IPS-18a (cell line): ENCODE data around the gene KCNJ4.

ENCODE experiments used
- H3K27ac ChIP-seq: one replicate; pipeline ENCODE4 v1.5.1; 2013; ENCODE audit warnings: low read length
- H3K27me3 ChIP-seq: one replicate; pipeline ENCODE4 v1.6.1; 2013; ENCODE audit warnings: mild to moderate bottlenecking, low read length; ENCODE audit not compliant: control insufficient read depth, insufficient read depth
- H3K36me3 ChIP-seq: one replicate; pipeline ENCODE4 v1.6.1; 2013; ENCODE audit warnings: low read depth, low read length; ENCODE audit not compliant: control insufficient read depth
- H3K4me1 ChIP-seq: one replicate; pipeline ENCODE4 v1.6.1; 2013; ENCODE audit warnings: low read depth, low read length; ENCODE audit not compliant: control insufficient read depth
- H3K4me3 ChIP-seq: one replicate; pipeline ENCODE4 v1.5.1; 2013; ENCODE audit warnings: low read length
- H3K9ac ChIP-seq: one replicate; pipeline ENCODE4 v1.6.1; 2013; ENCODE audit warnings: mild to moderate bottlenecking, low read length, moderate library complexity
- H3K9me3 ChIP-seq: one replicate; pipeline ENCODE4 v1.6.1; 2013; ENCODE audit warnings: low read depth, low read length; ENCODE audit not compliant: control insufficient read depth

The KCNJ4 gene

DNA sequence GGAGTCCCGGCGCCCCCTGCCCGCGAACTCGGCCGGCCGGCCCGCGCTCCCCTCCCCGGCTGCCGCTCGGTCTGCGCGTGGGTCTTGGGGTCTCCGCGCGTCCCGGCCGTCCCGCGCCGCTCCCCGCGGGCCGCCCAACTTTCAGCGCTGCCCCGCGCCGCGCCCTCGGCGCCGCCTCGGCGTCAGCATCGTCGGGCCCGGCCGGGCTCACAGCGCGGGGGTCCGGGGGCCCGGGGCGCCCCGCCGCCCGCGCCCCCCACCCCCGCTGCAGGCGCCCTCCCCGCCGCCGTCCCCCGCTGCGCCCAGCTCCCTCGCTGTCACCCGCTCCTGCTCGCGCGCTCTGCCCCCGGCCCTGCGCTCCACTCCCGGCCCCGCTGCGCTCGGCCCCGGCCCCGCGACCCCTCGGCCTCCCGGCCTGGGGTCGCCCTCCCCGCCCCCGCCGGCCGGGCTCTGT is at the start of gene KCNJ4:
Gene KCNJ4, minus strand, starts transcription at position 124 of the 454 bp plus-strand sequence. CDS start 27,067 bp downstream, outside the sequence.
- Histone ChIP-seq H3K4me1 (no peaks in the 10 kb centered on the region), H3K27ac (no peak within 1 kb of the TSS), H3K27me3 (peaks cover 61% of the 10 kb centered on the region), H3K9me3 (no peaks in the 10 kb centered on the region), H3K4me3 (peak within 1 kb of the TSS; percentile 51), H3K9ac (no peak within 1 kb of the TSS), H3K36me3 (no peaks in the 10 kb centered on the region)

DNA sequence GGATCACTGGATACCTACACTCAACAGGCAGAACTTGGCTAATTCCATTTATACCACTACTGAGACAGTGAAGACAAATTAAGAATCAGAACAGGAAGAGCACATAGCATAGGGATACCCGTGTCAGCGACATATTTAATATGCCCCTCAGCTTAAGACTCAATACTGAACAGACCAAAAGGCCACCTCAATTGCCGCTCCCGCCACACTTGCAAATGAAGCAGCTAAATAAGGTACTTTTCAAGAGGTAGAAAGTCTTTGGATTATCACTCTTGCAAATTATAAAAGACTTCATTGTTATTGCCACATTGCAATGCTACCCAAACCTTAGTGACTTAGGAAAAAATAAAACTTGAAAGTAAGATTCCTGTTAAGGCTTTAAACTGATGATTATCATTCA is 48.0 kb upstream of the KCNJ4 start:
- Histone ChIP-seq H3K9ac (peak overlapping the region; percentile 99), H3K27ac (no peak overlapping the region), H3K36me3 (peaks cover 58% of the 10 kb centered on the region), H3K9me3 (no peaks in the 10 kb centered on the region), H3K27me3 (no peaks in the 10 kb centered on the region), H3K4me3 (peak overlapping the region; percentile 97), H3K4me1 (peaks cover 27% of the 10 kb centered on the region)

DNA sequence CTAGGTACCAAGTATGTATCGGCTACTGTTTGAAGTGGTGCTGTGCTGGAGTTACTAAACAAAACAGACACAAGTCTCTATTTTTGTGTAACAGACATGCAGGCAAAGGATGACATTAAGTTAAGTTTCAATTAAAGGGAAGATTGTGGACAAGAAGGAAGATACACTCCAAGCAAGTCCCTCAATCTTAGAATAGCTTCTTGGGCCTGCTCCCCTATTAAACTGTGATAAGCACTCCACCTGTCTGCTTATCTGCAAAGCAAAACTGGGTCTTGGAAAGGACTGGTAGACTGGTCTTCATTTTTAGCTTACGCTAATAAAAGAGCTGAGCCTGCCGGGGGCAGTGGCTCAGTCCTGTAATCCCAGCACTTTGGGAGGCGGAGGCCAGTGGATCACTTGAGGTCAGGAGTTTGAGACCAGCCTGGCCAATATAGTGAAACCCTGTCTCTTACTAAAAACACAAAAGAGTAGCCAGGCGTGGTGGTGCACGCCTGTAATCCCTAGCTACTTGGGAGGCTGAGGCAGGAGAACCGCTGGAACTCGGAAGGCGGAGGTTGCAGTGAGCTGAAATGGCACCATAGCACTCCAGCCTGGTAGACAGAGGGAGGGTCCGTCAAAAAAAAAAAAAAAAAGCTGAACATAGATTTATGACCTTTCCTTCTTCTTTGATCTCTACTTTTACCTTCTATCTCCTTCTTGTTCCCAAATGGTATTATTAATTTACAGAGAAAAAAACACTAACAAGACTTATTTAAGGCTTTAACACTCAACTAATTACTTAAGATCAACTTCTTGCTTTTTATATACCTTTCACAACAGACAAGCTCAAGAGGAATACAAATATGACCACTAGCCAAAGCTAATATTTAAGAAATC is 47.0 kb upstream of the KCNJ4 start:
- H3K36me3 ChIP-seq, result peaks cover 64% of the 10 kb centered on the region
- no peaks in the 10 kb centered on the region for H3K27me3 ChIP-seq
- H3K27ac ChIP-seq, result no peak overlapping the region
- peak overlapping the region; percentile 97 for H3K4me3 ChIP-seq
- H3K4me1 ChIP-seq, result peaks cover 22% of the 10 kb centered on the region
- no peak overlapping the region for H3K9ac ChIP-seq
- no peaks in the 10 kb centered on the region for H3K9me3 ChIP-seq

DNA sequence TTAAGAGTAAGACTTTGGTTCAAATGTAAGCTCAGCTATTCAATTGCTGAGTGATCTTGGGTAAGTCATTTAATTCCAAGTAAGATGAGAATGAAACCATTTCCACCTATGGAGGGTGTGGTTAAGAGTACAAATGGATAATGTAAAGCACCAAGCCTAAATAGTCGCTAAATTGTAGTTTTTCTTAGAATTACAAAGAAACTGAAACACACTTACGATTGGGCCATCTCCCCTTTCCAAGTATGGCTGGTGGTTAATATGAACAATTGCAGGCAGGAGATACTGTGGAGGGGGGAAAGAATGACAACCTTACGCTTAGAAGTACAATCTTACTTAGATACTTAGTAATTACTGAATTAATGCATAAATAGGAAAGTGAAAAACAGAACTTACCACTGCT is 42.9 kb upstream of the KCNJ4 start:
- Histone ChIP-seq H3K9ac (no peak overlapping the region), H3K36me3 (peaks cover 93% of the 10 kb centered on the region), H3K27me3 (no peaks in the 10 kb centered on the region), H3K4me3 (no peak overlapping the region), H3K9me3 (no peaks in the 10 kb centered on the region), H3K27ac (no peak overlapping the region), H3K4me1 (peaks cover 2% of the 10 kb centered on the region)

DNA sequence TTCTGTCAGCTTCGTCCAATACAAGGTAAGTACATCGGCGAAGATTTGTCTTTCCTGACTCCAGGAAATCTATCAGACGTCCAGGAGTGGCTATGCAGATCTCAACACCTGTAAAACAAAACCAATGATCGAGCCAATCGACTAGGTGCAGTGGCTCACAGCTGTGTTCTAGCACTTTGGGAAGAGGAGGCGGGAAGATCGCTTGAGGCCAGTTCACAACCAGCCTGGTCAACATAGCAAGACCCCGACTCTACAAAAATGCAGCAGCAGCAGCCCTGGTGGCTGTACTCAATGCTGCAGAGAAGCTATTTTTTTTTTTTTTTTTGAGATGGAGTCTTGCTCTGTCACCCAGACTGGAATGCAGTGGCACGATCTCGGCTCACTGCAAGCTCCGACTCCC is 39.9 kb upstream of the KCNJ4 start:
- Histone ChIP-seq H3K27ac (no peak overlapping the region), H3K4me3 (no peak overlapping the region), H3K36me3 (peaks cover 96% of the 10 kb centered on the region), H3K27me3 (no peaks in the 10 kb centered on the region), H3K4me1 (peaks cover 3% of the 10 kb centered on the region), H3K9me3 (no peaks in the 10 kb centered on the region), H3K9ac (no peak overlapping the region)

DNA sequence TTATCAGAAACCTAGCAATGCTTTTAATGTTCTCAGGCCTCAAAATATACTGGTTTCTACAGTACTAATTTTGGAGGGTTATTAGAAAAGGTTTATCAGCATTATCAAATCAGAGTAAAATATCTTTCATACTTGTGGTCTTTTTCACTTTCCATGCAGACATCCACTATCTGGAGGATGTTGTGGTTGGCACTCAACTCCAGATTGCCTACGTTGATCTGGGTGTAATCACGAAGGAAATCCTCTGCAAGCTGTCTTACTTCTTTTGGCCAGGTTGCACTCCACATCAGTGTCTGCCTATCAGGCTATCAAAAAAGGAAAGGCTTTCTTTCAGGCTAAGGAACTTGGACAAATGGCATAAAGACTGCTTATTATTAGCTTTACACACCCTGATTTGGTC is 39.5 kb upstream of the KCNJ4 start:
- H3K36me3 ChIP-seq, result peaks cover 96% of the 10 kb centered on the region
- no peak overlapping the region for H3K9ac ChIP-seq
- H3K9me3 ChIP-seq, result no peaks in the 10 kb centered on the region
- H3K27ac ChIP-seq, result no peak overlapping the region
- no peak overlapping the region for H3K4me3 ChIP-seq
- H3K27me3 ChIP-seq, result no peaks in the 10 kb centered on the region
- H3K4me1 ChIP-seq, result peaks cover 5% of the 10 kb centered on the region

DNA sequence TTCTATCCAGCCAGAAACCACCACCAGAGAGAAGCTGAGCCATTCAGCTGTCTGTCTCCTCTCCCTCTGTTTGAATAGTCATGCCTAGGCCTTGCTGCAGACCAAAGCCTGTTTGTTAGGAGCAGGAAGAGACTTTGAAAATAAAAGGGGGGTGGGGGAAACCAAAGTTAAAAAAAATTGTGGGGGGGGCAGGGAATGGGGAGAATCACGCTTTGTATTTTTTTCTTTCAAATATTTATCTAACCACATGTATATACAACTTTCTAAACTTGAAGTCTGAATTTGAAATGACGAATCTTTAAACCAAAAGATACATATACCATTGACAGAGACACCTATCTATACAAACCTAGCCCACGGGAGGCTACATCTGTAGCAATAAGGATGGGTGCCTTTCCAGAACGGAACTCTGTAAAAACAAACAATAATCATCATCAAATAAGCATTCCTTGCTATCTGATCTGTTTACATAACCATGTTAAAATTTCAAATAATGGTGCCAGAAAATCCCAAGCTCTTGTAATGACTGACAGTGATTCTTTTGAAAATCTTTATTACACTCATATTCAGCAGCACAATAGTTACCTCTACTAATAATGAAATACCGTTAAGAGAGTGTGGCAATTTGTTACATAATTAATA is 36.8 kb upstream of the KCNJ4 start:
- peaks cover 5% of the 10 kb centered on the region for H3K4me1 ChIP-seq
- H3K9ac ChIP-seq, result no peak overlapping the region
- peaks cover 100% of the 10 kb centered on the region for H3K36me3 ChIP-seq
- H3K9me3 ChIP-seq, result no peaks in the 10 kb centered on the region
- no peak overlapping the region for H3K4me3 ChIP-seq
- no peaks in the 10 kb centered on the region for H3K27me3 ChIP-seq
- H3K27ac ChIP-seq, result no peak overlapping the region

DNA sequence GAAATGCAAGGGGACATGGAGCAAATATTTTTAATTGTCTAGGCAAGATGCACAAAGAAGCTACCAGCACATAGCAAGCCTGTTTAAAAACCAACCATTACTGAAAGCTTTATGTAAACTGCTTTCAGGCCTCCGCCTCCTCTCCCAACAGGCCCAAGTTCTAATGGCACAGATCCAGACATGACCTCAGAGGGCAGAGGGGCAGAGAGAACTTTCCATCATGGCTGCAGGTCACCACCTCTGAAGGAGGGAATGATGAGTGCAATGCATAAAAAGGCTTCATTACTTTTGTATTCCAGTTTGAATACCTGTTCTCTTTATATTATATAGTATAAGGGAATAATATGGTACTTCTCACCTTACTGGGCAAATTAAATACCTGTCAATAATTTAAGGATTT is 35.9 kb upstream of the KCNJ4 start:
- H3K27me3 ChIP-seq, result no peaks in the 10 kb centered on the region
- H3K27ac ChIP-seq, result no peak overlapping the region
- peaks cover 100% of the 10 kb centered on the region for H3K36me3 ChIP-seq
- no peak overlapping the region for H3K4me3 ChIP-seq
- no peaks in the 10 kb centered on the region for H3K9me3 ChIP-seq
- peaks cover 5% of the 10 kb centered on the region for H3K4me1 ChIP-seq
- H3K9ac ChIP-seq, result no peak overlapping the region

DNA sequence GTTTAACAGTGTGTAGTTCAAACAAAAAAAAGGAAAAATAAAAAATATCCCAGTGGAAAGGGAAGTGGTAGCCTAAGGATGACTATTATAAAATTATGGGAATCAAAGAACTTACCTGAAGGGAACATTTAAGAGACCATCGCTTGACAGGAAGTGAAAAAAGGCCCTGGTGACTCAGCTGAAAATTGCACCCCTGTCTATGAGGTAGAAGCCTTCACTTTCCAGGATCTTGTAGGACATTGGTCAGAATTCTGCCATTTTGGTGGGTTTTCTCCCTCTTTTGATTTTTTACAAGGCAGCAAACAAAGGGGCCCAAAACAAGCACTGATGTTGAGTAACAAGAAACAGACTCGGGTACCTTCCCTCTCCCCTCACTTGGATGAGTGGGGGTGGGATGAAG is 35.5 kb upstream of the KCNJ4 start:
- H3K9ac ChIP-seq, result no peak overlapping the region
- H3K36me3 ChIP-seq, result peaks cover 99% of the 10 kb centered on the region
- no peaks in the 10 kb centered on the region for H3K9me3 ChIP-seq
- no peak overlapping the region for H3K4me3 ChIP-seq
- no peak overlapping the region for H3K27ac ChIP-seq
- H3K4me1 ChIP-seq, result peaks cover 5% of the 10 kb centered on the region
- no peaks in the 10 kb centered on the region for H3K27me3 ChIP-seq

DNA sequence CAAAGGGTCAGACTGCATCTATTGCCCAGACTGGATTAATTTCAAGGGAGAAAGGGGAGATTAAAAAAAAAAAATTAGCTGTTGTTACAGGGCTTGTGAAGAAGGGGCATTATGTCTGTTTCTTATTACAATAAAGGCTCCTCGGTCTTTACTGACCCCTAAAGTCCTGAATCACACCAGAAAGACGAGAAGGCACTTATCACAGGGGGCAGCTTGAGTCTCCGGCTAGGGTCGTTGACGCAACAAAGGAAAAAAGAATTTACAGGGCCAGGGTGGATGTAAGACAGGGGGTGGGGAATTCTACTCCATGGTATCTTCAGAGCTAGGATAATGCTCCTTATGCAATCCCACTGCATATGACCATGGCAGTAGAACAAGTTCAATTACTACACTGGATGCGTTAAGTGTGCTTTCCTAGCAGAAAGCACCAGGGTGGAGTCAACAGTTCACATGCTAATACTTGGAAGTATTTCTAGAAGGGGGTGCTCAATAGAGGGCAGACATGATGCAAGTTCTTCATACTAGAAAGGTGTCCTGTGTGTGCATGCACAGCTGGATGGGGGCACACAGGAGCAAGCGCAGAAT is 34.7 kb upstream of the KCNJ4 start:
- peaks cover 5% of the 10 kb centered on the region for H3K4me1 ChIP-seq
- no peak overlapping the region for H3K27ac ChIP-seq
- no peak overlapping the region for H3K9ac ChIP-seq

DNA sequence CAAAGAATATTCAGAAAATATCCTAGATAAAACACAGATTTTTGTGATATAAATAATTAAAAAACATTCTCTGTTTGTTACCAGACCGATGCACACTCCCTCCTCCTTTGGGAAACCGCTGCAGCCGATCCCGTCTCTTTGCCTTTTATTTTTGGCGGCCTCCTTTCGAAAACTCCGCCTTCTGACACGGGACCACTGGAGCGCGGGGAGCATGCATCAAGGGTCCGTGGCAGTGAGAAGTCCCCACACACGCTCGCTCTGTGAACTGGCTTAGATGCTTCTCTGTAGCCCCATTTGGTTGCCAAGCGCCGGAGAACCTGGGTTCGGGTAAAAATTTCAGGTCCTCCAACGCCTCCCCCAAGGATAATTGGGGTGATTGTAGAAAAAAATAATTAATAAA is 34.1 kb upstream of the KCNJ4 start:
- Histone ChIP-seq H3K4me1 (peaks cover 5% of the 10 kb centered on the region), H3K9me3 (no peaks in the 10 kb centered on the region), H3K9ac (no peak overlapping the region), H3K27ac (no peak overlapping the region), H3K27me3 (no peaks in the 10 kb centered on the region), H3K4me3 (no peak overlapping the region), H3K36me3 (peaks cover 99% of the 10 kb centered on the region)

More for the DNA sequence above, 34.7 kb upstream of the KCNJ4 start:
- Histone ChIP-seq H3K27me3 (no peaks in the 10 kb centered on the region), H3K4me3 (no peak overlapping the region), H3K36me3 (peaks cover 99% of the 10 kb centered on the region), H3K9me3 (no peaks in the 10 kb centered on the region)
